ENCODE results near the gene TFIP11.

Gene TFIP11

DNA sequence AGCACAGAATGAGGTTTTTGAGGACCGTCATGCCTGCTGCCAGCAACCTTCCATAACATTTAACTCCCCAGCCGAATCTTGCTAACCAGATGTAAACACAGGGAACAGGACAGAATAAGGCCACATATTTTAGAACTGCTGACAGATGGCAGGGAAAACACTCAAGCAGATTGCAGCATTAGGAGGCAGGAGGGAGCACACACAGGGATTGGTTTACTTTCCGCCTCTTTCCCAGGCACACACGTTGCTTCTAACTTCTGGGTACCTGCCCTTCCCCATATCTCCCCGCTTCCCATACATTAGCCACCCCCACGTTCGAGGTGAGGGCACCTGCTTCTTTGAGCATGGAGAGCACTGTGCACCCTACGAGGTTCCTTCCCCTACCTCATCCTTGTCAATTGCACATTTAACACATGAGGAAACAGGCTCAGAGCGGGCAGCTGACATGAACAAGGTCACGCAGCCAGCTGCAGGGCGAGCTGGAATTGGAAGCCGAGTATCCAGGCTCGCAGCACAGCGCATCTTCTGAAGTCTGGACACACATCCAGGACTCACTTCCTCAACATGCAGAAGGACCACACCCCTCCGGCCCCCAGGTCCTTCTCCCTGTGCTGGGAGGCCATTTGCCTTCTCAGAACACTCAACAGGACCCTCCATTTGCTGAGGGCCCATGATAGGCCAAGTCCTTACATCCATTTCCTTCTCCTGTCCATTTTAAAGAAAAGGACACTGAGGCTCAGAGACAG, 64.5 kb downstream of the TFIP11 start:
- DNase-seq (ENCODE audit: low spot score), result no peak

DNA sequence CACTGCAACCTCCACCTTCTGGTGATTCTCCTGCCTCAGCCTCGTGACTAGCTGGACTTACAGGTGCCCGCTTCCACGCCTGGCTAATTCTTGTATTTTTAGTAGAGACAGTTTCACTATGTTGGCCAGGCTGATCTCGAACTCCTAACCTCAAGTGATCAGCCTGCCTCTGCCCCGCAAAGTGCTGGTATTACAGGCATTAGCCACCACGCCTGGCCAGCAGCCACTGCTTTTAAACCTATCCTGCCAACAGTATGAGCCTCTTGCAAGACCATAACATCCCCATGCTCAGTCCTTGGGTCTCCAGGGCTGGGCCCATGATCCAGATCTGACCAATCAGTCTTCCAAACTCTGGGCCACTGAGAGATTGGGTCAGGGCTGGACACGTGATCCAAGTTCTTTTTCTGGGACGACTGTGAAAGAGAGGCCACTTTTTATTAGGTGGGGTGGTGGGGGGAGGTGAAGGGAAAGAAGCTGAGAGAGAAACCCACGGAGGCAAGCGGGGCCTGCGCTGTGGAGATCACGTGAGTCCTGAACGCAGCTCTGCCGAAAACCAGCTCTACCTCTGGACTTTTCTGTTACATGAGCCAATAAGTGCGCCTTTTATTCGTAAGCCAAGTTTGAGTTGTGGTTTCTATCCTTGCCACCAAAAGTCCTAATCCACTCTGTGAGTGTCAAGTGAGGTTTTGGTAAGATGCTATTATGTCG, 65.3 kb downstream of the TFIP11 start:
- DNase-seq (ENCODE audit: low spot score), result no peak

DNA sequence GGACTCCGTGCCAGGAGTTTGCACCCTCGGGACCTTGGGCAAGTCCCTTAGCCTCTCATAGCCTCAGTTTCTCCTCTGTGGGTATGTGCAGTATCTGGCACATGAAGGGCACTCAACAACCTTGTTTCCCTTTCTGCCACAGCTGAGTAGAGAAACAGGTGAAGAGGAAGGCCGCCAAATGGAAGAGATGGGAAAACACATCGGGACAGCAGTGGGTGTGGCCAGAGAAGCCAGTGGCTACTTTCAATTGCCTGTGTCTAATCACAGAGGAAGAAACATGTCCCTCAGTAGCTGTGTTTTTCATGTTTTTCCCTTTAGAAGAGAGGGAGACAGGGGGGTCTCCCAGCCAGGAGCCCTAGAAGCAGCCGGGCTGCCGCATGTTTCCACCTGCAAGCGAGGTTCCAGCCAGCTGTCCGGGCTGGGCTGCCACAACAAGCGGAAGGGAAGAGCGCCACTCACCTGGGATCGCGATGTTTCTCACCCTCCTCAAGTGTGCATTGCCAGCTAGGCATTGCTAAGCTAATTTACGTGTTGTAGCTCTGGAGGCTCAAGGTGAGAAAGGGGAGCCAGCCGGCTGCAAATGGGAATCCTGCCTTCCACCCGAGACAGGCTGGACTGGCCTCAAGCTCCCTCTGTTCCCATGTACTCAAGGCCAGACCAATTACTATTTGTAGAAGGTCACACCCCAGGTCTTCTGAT, 66.5 kb downstream of the TFIP11 start:
- DNase-seq (ENCODE audit: low spot score), result no peak

DNA sequence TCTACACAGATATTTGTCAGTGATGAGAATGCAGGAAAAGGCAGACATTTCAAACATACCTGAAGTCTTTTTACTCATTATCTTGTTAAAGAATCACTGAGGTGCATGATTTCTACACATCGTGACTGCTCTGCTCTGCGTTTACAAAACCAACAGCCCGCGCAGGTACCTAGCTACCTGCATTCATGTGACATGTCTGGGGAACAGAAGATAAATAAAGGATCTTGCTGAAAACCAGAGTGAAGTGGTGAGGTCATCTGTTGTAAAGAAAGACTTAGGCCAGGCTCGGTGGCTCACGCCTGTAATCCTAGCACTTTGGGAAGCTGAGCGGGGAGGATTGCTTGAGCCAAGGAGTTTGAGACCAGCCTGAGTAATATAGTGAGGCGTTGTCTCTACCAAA, 67.5 kb downstream of the TFIP11 start:
- no peak for DNase-seq (ENCODE audit: low spot score)

DNA sequence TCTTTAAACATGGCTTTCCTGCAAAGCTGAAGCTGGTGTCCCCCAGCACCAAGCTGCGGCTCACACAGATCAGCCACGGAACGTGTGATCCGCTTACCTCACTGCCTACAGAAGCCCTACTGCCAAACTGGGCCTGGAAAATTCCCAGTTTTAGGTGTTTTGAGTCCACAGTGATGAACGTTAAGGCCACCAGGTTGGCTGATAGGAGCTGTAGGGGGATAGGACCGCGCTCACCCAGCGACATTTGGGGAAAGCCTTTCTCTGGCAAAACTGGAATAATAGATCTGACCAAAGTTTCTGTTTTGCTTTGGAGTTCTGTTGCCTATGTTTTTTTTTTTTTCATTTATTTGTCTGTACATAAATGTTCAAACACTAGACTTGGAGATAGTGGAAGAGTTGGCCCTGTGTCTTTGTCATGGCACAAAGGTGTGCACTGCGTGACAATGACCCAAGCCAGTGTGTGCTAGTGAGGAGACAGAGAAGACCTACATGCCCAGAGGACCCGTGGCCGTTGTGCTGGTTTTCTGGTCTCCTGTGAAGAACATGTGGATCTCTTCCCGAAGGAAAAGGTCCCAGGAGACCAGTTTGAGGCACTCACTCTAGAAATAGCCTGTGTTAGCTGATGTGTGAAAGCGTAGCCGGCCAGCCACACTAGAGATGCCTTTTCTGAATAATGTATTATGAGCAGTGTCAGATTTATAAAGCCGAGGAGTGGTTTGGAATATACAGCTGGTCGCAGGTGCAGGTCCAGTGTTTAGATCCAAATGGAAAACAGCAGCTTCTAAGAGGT, 68.2 kb downstream of the TFIP11 start:
- no peak for DNase-seq (ENCODE audit: low spot score)

DNA sequence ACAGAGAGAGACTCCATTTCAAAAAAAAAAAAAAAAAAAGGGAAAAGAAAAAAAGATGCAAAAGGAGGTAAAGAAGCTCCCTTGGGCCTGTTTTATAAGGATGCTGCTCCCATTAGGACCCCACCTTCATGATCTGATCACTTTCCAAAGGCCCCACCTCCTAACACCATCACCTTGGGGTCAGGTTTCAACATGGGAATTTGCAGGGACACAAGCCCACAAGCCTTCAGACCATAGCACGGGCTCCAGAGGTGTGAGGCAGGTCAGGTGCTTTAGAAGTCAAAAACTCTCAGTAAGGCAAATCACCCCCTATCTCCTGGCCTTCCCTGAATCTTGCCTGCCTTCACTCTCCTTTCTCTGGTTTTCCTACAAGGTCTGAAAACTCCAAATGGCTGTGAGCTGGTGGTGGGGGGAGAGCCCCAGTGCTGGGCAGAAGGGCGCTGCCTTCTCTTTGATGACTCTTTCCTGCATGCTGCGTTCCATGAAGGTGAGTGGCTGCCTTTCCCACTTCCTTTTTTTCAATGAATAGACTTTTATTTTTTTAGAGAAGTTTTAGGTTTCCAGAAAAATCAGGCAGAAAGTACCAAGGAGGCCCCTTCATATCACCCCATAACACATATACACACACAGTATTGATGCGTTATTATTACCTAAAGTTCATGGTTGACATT, 70.1 kb downstream of the TFIP11 start:
- DNase-seq (ENCODE audit: low spot score), result no peak
